Suppressor macrophage treated with lipopolysaccharide for 1 hour (primary cell): Measurements from ENCODE around the gene MAFG.

ENCODE experiments used
- DNase-seq, 3 donors: peaks; one replicate each; pipeline ENCODE4 v3.0.0-alpha.2; 2020 to 2022

The MAFG gene

GRCh38 chr17:81890447-81891302 lies 36.9 kb downstream of the MAFG start:
- DNase-seq, result peak; percentile 47 to 77 (median 52)

GRCh38 chr17:81889602-81890001 lies 37.9 kb downstream of the MAFG start:
- DNase-seq, result no peak

GRCh38 chr17:81888988-81889595 lies 38.4 kb downstream of the MAFG start:
- no peak for DNase-seq

- DNase-seq, result no peak
Measured at GRCh38 chr17:81888105-81888987, 39.2 kb downstream of the MAFG start.

GRCh38 chr17:81885869-81886548 lies 41.5 kb downstream of the MAFG start:
- peak; percentile 80 to 82 (median 81) for DNase-seq

- DNase-seq, result no peak
Measured at GRCh38 chr17:81885454-81885853, 42.1 kb downstream of the MAFG start.

- no peak for DNase-seq
Measured at GRCh38 chr17:81884968-81885367, 42.6 kb downstream of the MAFG start.

- DNase-seq, result no peak
Measured at GRCh38 chr17:81884520-81884919, 43.0 kb downstream of the MAFG start.

GRCh38 chr17:81879121-81879520 lies 48.4 kb downstream of the MAFG start:
- no peak for DNase-seq

- no peak for DNase-seq
Measured at GRCh38 chr17:81878294-81878693, 49.2 kb downstream of the MAFG start.

- DNase-seq, result no peak
Measured at GRCh38 chr17:81877569-81877968, 50.0 kb downstream of the MAFG start.

GRCh38 chr17:81871387-81872230 lies 55.9 kb downstream of the MAFG start:
- DNase-seq, result peak; percentile 97 to 99 (median 99)

GRCh38 chr17:81870981-81871386 lies 56.6 kb downstream of the MAFG start, which contains the start of gene ARHGDIA:
Gene ARHGDIA, minus strand, starts transcription at chr17:81871337. Its CDS starts 1,407 bp downstream, at chr17:81869930.
- DNase-seq, result no peak

- DNase-seq, result peak; percentile 51 to 80 (median 67)
Measured at GRCh38 chr17:81870131-81870980, 57.2 kb downstream of the MAFG start.

GRCh38 chr17:81869221-81870130 lies 58.1 kb downstream of the MAFG start:
- DNase-seq, result peak in 2 of 3 donors; percentile 44 to 61

GRCh38 chr17:81868674-81869220 lies 58.8 kb downstream of the MAFG start:
- no peak for DNase-seq
